Cardiac septum (tissue), 1 donor: ENCODE results near the gene AMBRA1. TPM values are rescaled to one million over a fixed set of nuclear protein-coding genes. Genes with fewer than 3 reads are reported as not detected.

Experiments used
- DNase-seq: peaks from one replicate; pipeline ENCODE4 v3.0.0-alpha.2; 2020; ENCODE audit warnings: low spot score
- intact Hi-C: fragments of 100-400 bp; cut with DNase I; formaldehyde crosslinking; loops from one replicate; pipeline ENCODE4 v1.14.0; 2022
- total RNA-seq: library from RNA; stranded (reverse); fragmentation: NEBNext Ultra II Directional; extraction: Animal tissue kit (Norgen Biotek cat#: 25700); gene quantifications from one replicate; pipeline ENCODE4 v1.2.1, GENCODE V29; 2021
- donor health status: DM: no; HTN: no; CAD: no.

The AMBRA1 gene
- total RNA-seq, 1 donor from 2014 or later, result 18.0 TPM

GRCh38 chr11:46421257-46421880 lies 172.5 kb downstream of the AMBRA1 start:
- no peak for DNase-seq
- intact Hi-C loops, result no loop called here

GRCh38 chr11:46420513-46420912 lies 173.3 kb downstream of the AMBRA1 start:
- intact Hi-C loops, result no loop called here
- no peak for DNase-seq

GRCh38 chr11:46418751-46419150 lies 175.1 kb downstream of the AMBRA1 start:
- DNase-seq, result no peak
- intact Hi-C loops, result no loop called here

- DNase-seq, result no peak
- intact Hi-C loops, result no loop called here
Observed at GRCh38 chr11:46417711-46418110, 176.1 kb downstream of the AMBRA1 start.

GRCh38 chr11:46414879-46415278 lies 178.9 kb downstream of the AMBRA1 start:
- intact Hi-C loops, result no loop called here
- DNase-seq, result no peak

GRCh38 chr11:46414466-46414796 lies 179.4 kb downstream of the AMBRA1 start:
- intact Hi-C loops, result no loop called here
- DNase-seq, result no peak

- no peak for DNase-seq
- intact Hi-C loops, result no loop called here
Observed at GRCh38 chr11:46413760-46414465, 179.9 kb downstream of the AMBRA1 start.

- DNase-seq, result no peak
- intact Hi-C loops, result no loop called here
Observed at GRCh38 chr11:46410021-46410420, 183.8 kb downstream of the AMBRA1 start.

GRCh38 chr11:46408407-46408986 lies 185.3 kb downstream of the AMBRA1 start:
- intact Hi-C loops, result no loop called here
- no peak for DNase-seq

GRCh38 chr11:46407635-46408034 lies 186.2 kb downstream of the AMBRA1 start:
- no peak for DNase-seq
- intact Hi-C loops, result no loop called here

- DNase-seq, result no peak
- intact Hi-C loops, result no loop called here
Observed at GRCh38 chr11:46404476-46405017, 189.3 kb downstream of the AMBRA1 start.

GRCh38 chr11:46402957-46403902 lies 190.6 kb downstream of the AMBRA1 start:
- intact Hi-C loops, result no loop called here
- no peak for DNase-seq

GRCh38 chr11:46397526-46397925 lies 196.3 kb downstream of the AMBRA1 start:
- intact Hi-C loops, result no loop called here
- DNase-seq, result no peak

- DNase-seq, result no peak
- intact Hi-C loops, result no loop called here
Observed at GRCh38 chr11:46393759-46394158, 200.1 kb downstream of the AMBRA1 start.

GRCh38 chr11:46393231-46393616 lies 200.6 kb downstream of the AMBRA1 start:
- no peak for DNase-seq
- intact Hi-C loops, result no loop called here

GRCh38 chr11:46392421-46393230 lies 201.2 kb downstream of the AMBRA1 start:
- DNase-seq, result peak; percentile 94
- intact Hi-C loops, result no loop called here

GRCh38 chr11:46391578-46392420 lies 202.0 kb downstream of the AMBRA1 start, which contains the start of gene CHRM4:
Gene CHRM4, minus strand, starts transcription at chr11:46391776. Its CDS starts 5,219 bp downstream, at chr11:46386557.
- intact Hi-C loops, result no loop called here
- no peak for DNase-seq

- no peak for DNase-seq
- intact Hi-C loops, result no loop called here
Observed at GRCh38 chr11:46391186-46391577, 202.6 kb downstream of the AMBRA1 start.
